Measurements from ENCODE around the gene LRFN5. TPM values are rescaled to one million over a fixed set of nuclear protein-coding genes. Genes with fewer than 3 reads are reported as not detected.
"Not testable (repeated sequence)": the region's sequence is repeated elsewhere in the genome, so short reads cannot be mapped to it uniquely, and the experiment has no call there.

The LRFN5 gene
- total RNA-seq, 1 experiment from 2014 or later: not detected

DNA sequence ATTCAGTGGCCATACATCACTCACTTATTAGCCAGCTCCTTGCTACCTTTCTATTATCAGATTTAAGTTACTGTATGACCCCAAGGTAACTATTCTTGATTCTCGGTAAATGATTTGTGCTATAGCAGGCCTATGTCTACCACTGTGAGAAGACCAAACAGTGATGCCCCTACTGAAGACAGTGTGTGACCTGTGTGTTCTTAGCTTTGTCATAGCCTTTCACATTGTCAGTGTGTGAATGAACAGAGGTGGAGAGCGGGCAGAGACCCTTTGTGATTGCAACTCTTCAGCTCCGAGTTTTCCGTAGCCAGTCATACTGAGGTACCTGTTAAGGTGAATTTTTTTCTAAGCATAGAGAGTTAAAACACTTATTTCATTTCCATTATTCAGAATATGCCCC lies 294.0 kb downstream of the LRFN5 start:
- Mint-ChIP-seq H3K4me3 (ENCODE audit: unreplicated experiment) (no peak overlapping the region), H3K9me3 (ENCODE audit: unreplicated experiment) (no peaks in the 10 kb centered on the region), H3K4me1 (ENCODE audit: insufficient read depth, unreplicated experiment) (no peaks in the 10 kb centered on the region), H3K36me3 (ENCODE audit: insufficient read depth, unreplicated experiment) (no peaks in the 10 kb centered on the region), H3K27me3 (ENCODE audit: insufficient read depth, unreplicated experiment) (peaks cover 34% of the 10 kb centered on the region), H3K27ac (ENCODE audit: low read depth, unreplicated experiment) (no peak overlapping the region)
- BruUV-seq (replicated peaks): no TSS peak
- TF ChIP-seq CTCF (IDR thresholded peaks at IDR 0.05; ENCODE audit: unreplicated experiment): no peak
- POLR2A ChIA-PET: no interaction called here
- CTCF ChIA-PET: interaction anchor here (0.6 kb wide), 1 partner anchor 1334 kb away, joined by 3 read pairs; no protein-coding TSS in a partner anchor
- intact Hi-C loops (cut with micrococcal nuclease): no loop called here
- DNase-seq (ENCODE audit: unreplicated experiment): no peak

GRCh38 chr14:41901089-41901488 lies 294.4 kb downstream of the LRFN5 start:
- intact Hi-C loops (cut with micrococcal nuclease): no loop called here
- Mint-ChIP-seq H3K27ac (ENCODE audit: low read depth, unreplicated experiment) (no peak overlapping the region), H3K36me3 (ENCODE audit: insufficient read depth, unreplicated experiment) (no peaks in the 10 kb centered on the region), H3K9me3 (ENCODE audit: unreplicated experiment) (no peaks in the 10 kb centered on the region), H3K4me1 (ENCODE audit: insufficient read depth, unreplicated experiment) (no peaks in the 10 kb centered on the region), H3K27me3 (ENCODE audit: insufficient read depth, unreplicated experiment) (peaks cover 34% of the 10 kb centered on the region), H3K4me3 (ENCODE audit: unreplicated experiment) (no peak overlapping the region)
- no TSS peak for BruUV-seq (replicated peaks)
- ChIA-PET CTCF (interaction anchor here (0.6 kb wide), 1 partner anchor 1334 kb away, joined by 3 read pairs; no protein-coding TSS in a partner anchor), POLR2A (no interaction called here)
- TF ChIP-seq CTCF (IDR thresholded peaks at IDR 0.05; ENCODE audit: unreplicated experiment): no peak
- DNase-seq (ENCODE audit: unreplicated experiment): no peak

DNA sequence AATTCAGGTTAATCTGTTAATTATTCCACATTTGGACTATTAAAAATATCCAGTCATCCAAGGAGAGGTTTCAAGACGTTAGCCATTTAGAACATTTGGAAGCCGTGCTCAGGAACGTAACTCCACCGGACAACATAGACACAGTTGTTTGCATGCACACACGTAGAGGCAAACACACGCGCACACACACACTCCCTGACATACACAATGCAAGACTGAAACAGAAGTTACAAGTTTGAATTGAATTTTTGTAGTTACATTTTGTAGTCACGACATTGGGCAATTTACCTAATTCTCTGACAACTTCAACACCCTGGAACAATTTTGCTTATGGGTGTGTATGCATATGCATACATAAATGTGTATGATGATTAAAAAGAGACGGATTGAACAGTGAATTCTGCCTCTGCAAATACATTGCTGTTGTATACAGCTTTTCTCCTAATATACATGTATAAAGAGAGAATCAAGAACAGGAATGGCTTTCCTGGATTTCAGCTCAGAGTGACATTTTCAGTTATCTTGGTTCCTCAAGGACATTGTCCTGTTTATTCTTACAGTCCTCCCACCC lies 298.8 kb downstream of the LRFN5 start:
- no peaks in the 10 kb centered on the region for H3K4me1 Mint-ChIP-seq (ENCODE audit: insufficient read depth, unreplicated experiment)
- ChIA-PET CTCF (interaction anchor here (0.6 kb wide), 1 partner anchor 245 kb away, joined by 4 read pairs; no protein-coding TSS in a partner anchor), POLR2A (no interaction called here)
- no peaks in the 10 kb centered on the region for H3K9me3 Mint-ChIP-seq (ENCODE audit: unreplicated experiment)
- no peaks in the 10 kb centered on the region for H3K36me3 Mint-ChIP-seq (ENCODE audit: insufficient read depth, unreplicated experiment)
- no peak overlapping the region for H3K4me3 Mint-ChIP-seq (ENCODE audit: unreplicated experiment)
- no TSS peak for BruUV-seq (replicated peaks)
- H3K27me3 Mint-ChIP-seq (ENCODE audit: insufficient read depth, unreplicated experiment): peaks cover 24% of the 10 kb centered on the region
- no peak overlapping the region for H3K27ac Mint-ChIP-seq (ENCODE audit: low read depth, unreplicated experiment)
- intact Hi-C loops (cut with micrococcal nuclease): no loop called here
- no peak for TF ChIP-seq CTCF (IDR thresholded peaks at IDR 0.05; ENCODE audit: unreplicated experiment)
- DNase-seq (ENCODE audit: unreplicated experiment): no peak

- H3K9me3 Mint-ChIP-seq (ENCODE audit: unreplicated experiment); DNase-seq (ENCODE audit: unreplicated experiment); CTCF ChIA-PET; POLR2A ChIA-PET; H3K4me3 Mint-ChIP-seq (ENCODE audit: unreplicated experiment); intact Hi-C loops (cut with micrococcal nuclease); H3K4me1 Mint-ChIP-seq (ENCODE audit: insufficient read depth, unreplicated experiment); H3K27ac Mint-ChIP-seq (ENCODE audit: low read depth, unreplicated experiment); BruUV-seq (replicated peaks); H3K36me3 Mint-ChIP-seq (ENCODE audit: insufficient read depth, unreplicated experiment): not testable (repeated sequence)
- H3K27me3 Mint-ChIP-seq (ENCODE audit: insufficient read depth, unreplicated experiment): peaks cover 53% of the 10 kb centered on the region
These were observed 304.5 kb downstream of the LRFN5 start for GRCh38 chr14:41911155-41911554.

GRCh38 chr14:41913398-41913797 lies 306.7 kb downstream of the LRFN5 start:
- TF ChIP-seq CTCF (IDR thresholded peaks at IDR 0.05; ENCODE audit: unreplicated experiment): no peak
- intact Hi-C loops (cut with micrococcal nuclease): no loop called here
- Mint-ChIP-seq H3K4me3 (ENCODE audit: unreplicated experiment) (no peak overlapping the region), H3K36me3 (ENCODE audit: insufficient read depth, unreplicated experiment) (no peaks in the 10 kb centered on the region), H3K27ac (ENCODE audit: low read depth, unreplicated experiment) (no peak overlapping the region), H3K4me1 (ENCODE audit: insufficient read depth, unreplicated experiment) (no peaks in the 10 kb centered on the region), H3K9me3 (ENCODE audit: unreplicated experiment) (peaks cover 7% of the 10 kb centered on the region), H3K27me3 (ENCODE audit: insufficient read depth, unreplicated experiment) (peaks cover 75% of the 10 kb centered on the region)
- ChIA-PET POLR2A (no interaction called here), CTCF (no interaction called here)
- BruUV-seq (replicated peaks): no TSS peak
- DNase-seq (ENCODE audit: unreplicated experiment): no peak

Measured in MCF 10A (cell line).